ENCODE data around the gene PTGR3. TPM values are rescaled to one million over a fixed set of nuclear protein-coding genes. Genes with fewer than 3 reads are reported as not detected.

The PTGR3 gene
- total and polyA plus RNA-seq, 2 experiments from 2014 or later = 24.4 to 25.7 TPM

GRCh38 chr18:75227535-75228296 lies 18.8 kb upstream of the PTGR3 start:
- TF ChIP-seq EZH2phosphoT487 (IDR thresholded peaks at IDR 0.05; ENCODE audit: low read depth, severe bottlenecking, unreplicated experiment) = no peak
- TF ChIP-seq EZH2 (IDR thresholded peaks at IDR 0.05; ENCODE audit: borderline replicate concordance) = no peak
- TF ChIP-seq, protein P1, sequence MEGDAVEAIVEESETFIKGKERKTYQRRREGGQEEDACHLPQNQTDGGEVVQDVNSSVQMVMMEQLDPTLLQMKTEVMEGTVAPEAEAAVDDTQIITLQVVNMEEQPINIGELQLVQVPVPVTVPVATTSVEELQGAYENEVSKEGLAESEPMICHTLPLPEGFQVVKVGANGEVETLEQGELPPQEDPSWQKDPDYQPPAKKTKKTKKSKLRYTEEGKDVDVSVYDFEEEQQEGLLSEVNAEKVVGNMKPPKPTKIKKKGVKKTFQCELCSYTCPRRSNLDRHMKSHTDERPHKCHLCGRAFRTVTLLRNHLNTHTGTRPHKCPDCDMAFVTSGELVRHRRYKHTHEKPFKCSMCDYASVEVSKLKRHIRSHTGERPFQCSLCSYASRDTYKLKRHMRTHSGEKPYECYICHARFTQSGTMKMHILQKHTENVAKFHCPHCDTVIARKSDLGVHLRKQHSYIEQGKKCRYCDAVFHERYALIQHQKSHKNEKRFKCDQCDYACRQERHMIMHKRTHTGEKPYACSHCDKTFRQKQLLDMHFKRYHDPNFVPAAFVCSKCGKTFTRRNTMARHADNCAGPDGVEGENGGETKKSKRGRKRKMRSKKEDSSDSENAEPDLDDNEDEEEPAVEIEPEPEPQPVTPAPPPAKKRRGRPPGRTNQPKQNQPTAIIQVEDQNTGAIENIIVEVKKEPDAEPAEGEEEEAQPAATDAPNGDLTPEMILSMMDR (IDR thresholded peaks at IDR 0.05; ENCODE audit: poor library complexity) = no peak
- no peak overlapping the region for H2AFZ ChIP-seq
- no peaks in the 10 kb centered on the region for H3K9me2 ChIP-seq (replicated peaks; ENCODE audit: insufficient read depth)
- no peaks in the 10 kb centered on the region for H3K36me3 ChIP-seq (replicated peaks; ENCODE audit: insufficient read depth, low read depth)
- H3K9me3 ChIP-seq (ENCODE audit: low read depth) = no peaks in the 10 kb centered on the region
- H3K79me2 ChIP-seq = peaks cover 93% of the 10 kb centered on the region
- peak overlapping the region; percentile 74 for H3K4me2 ChIP-seq
- H3K27ac ChIP-seq = peak overlapping the region; percentile 89
- WGBS (ENCODE audit: low lambda C conversion rate, missing lambda C conversion rate) = 55% methylated on average over 11 of the region's 11 CpGs
- no peak overlapping the region for H3K4me3 ChIP-seq
- peaks cover 51% of the 10 kb centered on the region for H3K4me1 ChIP-seq (ENCODE audit: insufficient read depth)
- H3K27me3 ChIP-seq = no peaks in the 10 kb centered on the region
- DNase-seq (ENCODE audit: low spot score) = peak; percentile 32
- H4K20me1 ChIP-seq (ENCODE audit: insufficient read depth, poor library complexity, severe bottlenecking) = peaks cover 5% of the 10 kb centered on the region

GRCh38 chr18:75226956-75227316 lies 18.0 kb upstream of the PTGR3 start:
- TF ChIP-seq EZH2phosphoT487 (IDR thresholded peaks at IDR 0.05; ENCODE audit: low read depth, severe bottlenecking, unreplicated experiment) (no peak), EZH2 (IDR thresholded peaks at IDR 0.05; ENCODE audit: borderline replicate concordance) (no peak)
- TF ChIP-seq, protein P1 (IDR thresholded peaks at IDR 0.05; ENCODE audit: poor library complexity) = no peak
- no peaks in the 10 kb centered on the region for H3K9me3 ChIP-seq (ENCODE audit: low read depth)
- peaks cover 93% of the 10 kb centered on the region for H3K79me2 ChIP-seq
- no peaks in the 10 kb centered on the region for H3K27me3 ChIP-seq
- H2AFZ ChIP-seq = peak overlapping the region; percentile 8
- 46% methylated on average over 5 of the region's 5 CpGs for WGBS (ENCODE audit: low lambda C conversion rate, missing lambda C conversion rate)
- peaks cover 51% of the 10 kb centered on the region for H3K4me1 ChIP-seq (ENCODE audit: insufficient read depth)
- H4K20me1 ChIP-seq (ENCODE audit: insufficient read depth, poor library complexity, severe bottlenecking) = peaks cover 5% of the 10 kb centered on the region
- no peaks in the 10 kb centered on the region for H3K9me2 ChIP-seq (replicated peaks; ENCODE audit: insufficient read depth)
- DNase-seq (ENCODE audit: low spot score) = no peak
- peak overlapping the region; percentile 74 for H3K4me2 ChIP-seq
- no peak overlapping the region for H3K4me3 ChIP-seq
- peak overlapping the region; percentile 89 for H3K27ac ChIP-seq
- H3K36me3 ChIP-seq (replicated peaks; ENCODE audit: insufficient read depth, low read depth) = no peaks in the 10 kb centered on the region

- Histone ChIP-seq H3K4me2 (peak overlapping the region; percentile 74), H3K4me1 (ENCODE audit: insufficient read depth) (peaks cover 51% of the 10 kb centered on the region), H3K27me3 (no peaks in the 10 kb centered on the region), H3K79me2 (peaks cover 93% of the 10 kb centered on the region), H3K4me3 (no peak overlapping the region), H3K9me2 (replicated peaks; ENCODE audit: insufficient read depth) (no peaks in the 10 kb centered on the region), H4K20me1 (ENCODE audit: insufficient read depth, poor library complexity, severe bottlenecking) (peaks cover 5% of the 10 kb centered on the region), H2AFZ (peak overlapping the region; percentile 8), H3K36me3 (replicated peaks; ENCODE audit: insufficient read depth, low read depth) (no peaks in the 10 kb centered on the region), H3K27ac (peak overlapping the region; percentile 89), H3K9me3 (ENCODE audit: low read depth) (no peaks in the 10 kb centered on the region)
- TF ChIP-seq EZH2phosphoT487 (IDR thresholded peaks at IDR 0.05; ENCODE audit: low read depth, severe bottlenecking, unreplicated experiment) = no peak
- no peak for TF ChIP-seq EZH2 (IDR thresholded peaks at IDR 0.05; ENCODE audit: borderline replicate concordance)
- TF ChIP-seq, protein P1 (IDR thresholded peaks at IDR 0.05; ENCODE audit: poor library complexity) = no peak
- 22% methylated on average over 11 of the region's 11 CpGs for WGBS (ENCODE audit: low lambda C conversion rate, missing lambda C conversion rate)
- DNase-seq (ENCODE audit: low spot score) = peak; percentile 60
These were observed 17.5 kb upstream of the PTGR3 start for GRCh38 chr18:75226286-75226955.

All from hepatocyte (in vitro differentiated cells).